Endothelial cell (in vitro differentiated cells): Measurements from ENCODE around the gene AFG1L. TPM values are rescaled to one million over a fixed set of nuclear protein-coding genes. Genes with fewer than 3 reads are reported as not detected.

Experiments
- DNase-seq: peaks from one replicate; pipeline ENCODE4 v3.0.0; 2021; ENCODE audit warnings: low spot score
- H3K27ac Mint-ChIP-seq: one replicate; pipeline ENCODE4 v1.8.0; 2021; ENCODE audit warnings: mixed read lengths, inconsistent platforms; ENCODE audit not compliant: unreplicated experiment
- H3K27me3 Mint-ChIP-seq: one replicate; pipeline ENCODE4 v1.8.0; 2021; ENCODE audit warnings: mild to moderate bottlenecking, moderate library complexity, mixed read lengths, inconsistent platforms; ENCODE audit not compliant: unreplicated experiment
- H3K36me3 Mint-ChIP-seq: one replicate; pipeline ENCODE4 v1.8.0; 2021; ENCODE audit warnings: mild to moderate bottlenecking, low read depth, mixed read lengths, inconsistent platforms; ENCODE audit not compliant: unreplicated experiment
- H3K4me1 Mint-ChIP-seq: one replicate; pipeline ENCODE4 v1.8.0; 2021; ENCODE audit warnings: mild to moderate bottlenecking, mixed read lengths, inconsistent platforms; ENCODE audit not compliant: unreplicated experiment
- H3K4me3 Mint-ChIP-seq: one replicate; pipeline ENCODE4 v1.8.0; 2021; ENCODE audit warnings: mild to moderate bottlenecking, mixed read lengths, inconsistent platforms; ENCODE audit not compliant: unreplicated experiment
- H3K9me3 Mint-ChIP-seq: one replicate; pipeline ENCODE4 v1.8.0; 2021; ENCODE audit warnings: mixed read lengths, inconsistent platforms; ENCODE audit not compliant: unreplicated experiment
- CTCF ChIP-seq: fragments of 200-600 bp; sonication (generic); IDR thresholded peaks from one replicate; pipeline ENCODE4 v1.5.0; 2021; ENCODE audit warnings: antibody characterized with exemption; ENCODE audit not compliant: unreplicated experiment
- total RNA-seq: library from RNA; stranded (reverse); fragmentation: NEBNext Ultra II Directional; extraction: Animal tissue kit (Norgen Biotek cat#: 25700); gene quantifications from one replicate; pipeline ENCODE4 v1.2.1, GENCODE V29; 2021; ENCODE audit not compliant: unreplicated experiment

AFG1L gene
- total RNA-seq, 1 donor from 2014 or later, result 5.7 TPM

- H3K9me3 Mint-ChIP-seq, result no peaks in the 10 kb centered on the region
- no peaks in the 10 kb centered on the region for H3K36me3 Mint-ChIP-seq
- no peaks in the 10 kb centered on the region for H3K4me1 Mint-ChIP-seq
Observed at GRCh38 chr6:108425428-108425827, 130.6 kb downstream of the AFG1L start.

GRCh38 chr6:108432143-108432542, 137.3 kb downstream of the AFG1L start:
- H3K4me3 Mint-ChIP-seq, result no peak overlapping the region
- no peaks in the 10 kb centered on the region for H3K36me3 Mint-ChIP-seq
- DNase-seq, result no peak
- no peak for TF ChIP-seq CTCF
- no peaks in the 10 kb centered on the region for H3K9me3 Mint-ChIP-seq
- H3K27me3 Mint-ChIP-seq, result no peaks in the 10 kb centered on the region
- no peak overlapping the region for H3K27ac Mint-ChIP-seq
- no peaks in the 10 kb centered on the region for H3K4me1 Mint-ChIP-seq

More at GRCh38 chr6:108425428-108425827, 130.6 kb downstream of the AFG1L start:
- DNase-seq, result no peak
- no peak overlapping the region for H3K4me3 Mint-ChIP-seq
- no peak overlapping the region for H3K27ac Mint-ChIP-seq
- TF ChIP-seq CTCF, result no peak
- H3K27me3 Mint-ChIP-seq, result no peaks in the 10 kb centered on the region

- DNase-seq, result no peak
- Mint-ChIP-seq H3K4me3 (no peak overlapping the region), H3K27me3 (no peaks in the 10 kb centered on the region), H3K36me3 (no peaks in the 10 kb centered on the region), H3K9me3 (no peaks in the 10 kb centered on the region), H3K4me1 (no peaks in the 10 kb centered on the region), H3K27ac (no peak overlapping the region)
- no peak for TF ChIP-seq CTCF
Observed at GRCh38 chr6:108432792-108433191, 137.9 kb downstream of the AFG1L start.

GRCh38 chr6:108434222-108434621, 139.4 kb downstream of the AFG1L start:
- H3K4me1 Mint-ChIP-seq, result no peaks in the 10 kb centered on the region

GRCh38 chr6:108435391-108435790, 140.5 kb downstream of the AFG1L start:
- Mint-ChIP-seq H3K27ac (no peak overlapping the region), H3K36me3 (no peaks in the 10 kb centered on the region), H3K27me3 (no peaks in the 10 kb centered on the region), H3K4me3 (no peak overlapping the region), H3K4me1 (no peaks in the 10 kb centered on the region), H3K9me3 (no peaks in the 10 kb centered on the region)
- no peak for DNase-seq
- TF ChIP-seq CTCF, result no peak

More at GRCh38 chr6:108434222-108434621, 139.4 kb downstream of the AFG1L start:
- no peaks in the 10 kb centered on the region for H3K36me3 Mint-ChIP-seq
- no peak for TF ChIP-seq CTCF
- DNase-seq, result no peak
- H3K9me3 Mint-ChIP-seq, result no peaks in the 10 kb centered on the region
- H3K4me3 Mint-ChIP-seq, result no peak overlapping the region
- no peaks in the 10 kb centered on the region for H3K27me3 Mint-ChIP-seq
- H3K27ac Mint-ChIP-seq, result no peak overlapping the region
